Bronchial epithelial cell (primary cell): ENCODE measurements around the gene TBC1D9B. TPM values are rescaled to one million over a fixed set of nuclear protein-coding genes. Genes with fewer than 3 reads are reported as not detected.
A peak's percentile ranks its signal among the peaks of the same experiment; 100 is the strongest.

Experiments
- DNase-seq: peaks from one replicate; pipeline ENCODE4 v3.0.0-alpha.2; 2010; ENCODE audit warnings: low read depth
- FAIRE-seq: peaks from 2 replicates; lab custom pipeline; 2011; peaks lifted over from hg19 to GRCh38; lab: Jason Lieb, UNC
- H3K27me3 ChIP-seq: 2 replicates; pipeline ENCODE4 v1.5.1; 2011; ENCODE audit warnings: low read length; ENCODE audit not compliant: control insufficient read depth, insufficient read depth
- H3K36me3 ChIP-seq: 2 replicates; pipeline ENCODE4 v1.5.1; 2011; ENCODE audit warnings: low read length; ENCODE audit not compliant: control insufficient read depth, insufficient read depth
- H3K4me3 ChIP-seq: 2 replicates; pipeline ENCODE4 v1.5.1; 2011; ENCODE audit warnings: mild to moderate bottlenecking, low read depth, low read length, control low read depth
- CTCF ChIP-seq: IDR thresholded peaks from 2 replicates; pipeline ENCODE4 v1.5.1; 2011; ENCODE audit warnings: mild to moderate bottlenecking, moderate library complexity, low read length, control low read depth, inconsistent platforms; ENCODE audit not compliant: insufficient read depth, severe bottlenecking
- total RNA-seq: library from RNA; depleted of rRNA; stranded (reverse); fragments of >200 nt; gene quantifications from 2 replicates; pipeline ENCODE4 v1.2.1, GENCODE V29; 2014

The TBC1D9B gene
- total RNA-seq, 1 donor from 2014 or later: 37.6 TPM

DNA sequence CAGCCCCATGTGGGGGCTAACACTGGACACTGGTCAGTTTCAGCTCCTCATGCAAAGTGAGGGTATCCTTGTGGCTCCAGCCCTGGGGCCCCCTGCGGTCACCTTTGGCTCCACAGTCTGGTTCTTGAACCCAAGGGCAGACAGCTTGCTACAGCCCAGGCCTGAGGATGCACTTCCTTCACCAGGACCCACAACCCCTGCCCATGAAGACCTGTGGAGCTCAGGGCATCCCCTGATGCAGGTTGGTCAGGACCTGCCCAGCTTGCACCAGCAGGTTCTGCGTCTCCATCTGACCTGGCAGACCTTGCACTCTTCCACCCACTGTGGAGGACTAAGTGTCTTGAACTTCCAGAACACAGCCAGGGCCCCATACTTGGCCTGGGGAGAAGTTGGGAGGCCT, 45.4 kb downstream of the TBC1D9B start:
- no peak for FAIRE-seq
- Histone ChIP-seq H3K27me3 (no peaks in the 10 kb centered on the region), H3K36me3 (peaks cover 23% of the 10 kb centered on the region), H3K4me3 (no peak overlapping the region)
- DNase-seq: no peak
- TF ChIP-seq CTCF: no peak

- Histone ChIP-seq H3K27me3 (no peaks in the 10 kb centered on the region), H3K4me3 (no peak overlapping the region), H3K36me3 (peaks cover 16% of the 10 kb centered on the region)
- no peak for TF ChIP-seq CTCF
- FAIRE-seq (no peak), DNase-seq (no peak)
Observed at GRCh38 chr5:179860301-179860700, 47.4 kb downstream of the TBC1D9B start.

DNA sequence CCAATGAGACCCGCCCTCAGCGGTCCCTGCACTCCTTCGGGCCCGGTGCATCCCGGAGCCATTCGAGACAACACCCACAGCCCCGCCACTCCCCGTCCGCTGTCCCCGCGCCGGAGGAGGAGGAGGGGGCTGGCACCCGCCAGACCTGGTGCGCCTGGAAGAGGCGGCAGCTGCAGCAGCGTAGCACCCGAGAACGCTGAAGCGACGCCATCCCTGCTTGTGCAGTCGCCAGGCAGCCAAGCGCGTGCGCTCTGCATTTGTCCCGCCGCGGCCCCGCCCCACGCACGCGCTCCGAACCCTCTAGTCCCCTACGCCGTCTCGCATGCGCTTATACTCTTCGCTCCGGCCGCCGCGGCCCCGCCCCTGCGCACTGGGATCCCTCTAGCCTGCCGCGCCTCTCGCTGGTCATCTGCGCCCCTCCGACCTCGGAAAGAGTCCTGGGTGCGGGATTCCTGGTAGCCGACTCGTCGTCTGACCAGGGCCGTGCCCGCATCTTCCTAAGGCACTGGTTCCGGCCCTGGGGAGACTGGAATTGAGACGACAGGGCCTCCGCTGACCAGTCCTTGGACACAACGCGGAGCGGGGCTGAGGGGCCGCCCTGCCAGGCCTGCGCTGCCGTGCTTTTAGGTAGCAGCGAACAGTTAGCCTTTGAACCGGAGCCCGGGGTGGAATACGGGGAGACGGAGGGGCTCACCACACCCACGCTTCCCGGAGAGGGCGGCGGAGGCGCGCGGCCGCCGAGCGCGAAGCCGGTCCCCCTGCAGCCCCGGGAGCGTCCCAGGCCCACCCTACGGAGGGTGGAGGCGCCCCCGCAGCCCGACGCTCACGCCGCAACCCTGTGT, 48.9 kb downstream of the TBC1D9B start, which contains the start of gene MRNIP:
TSS of gene MRNIP (minus strand) at position 232 of the 842 bp plus-strand sequence. CDS start at position 211, 21 bp downstream.
- TF ChIP-seq CTCF: no peak
- H3K4me3 ChIP-seq: peak within 1 kb of the TSS; percentile 96
- no peaks in the 10 kb centered on the region for H3K27me3 ChIP-seq
- peak; percentile 83 for DNase-seq
- no peak for FAIRE-seq
- peaks cover 7% of the 10 kb centered on the region for H3K36me3 ChIP-seq

DNA sequence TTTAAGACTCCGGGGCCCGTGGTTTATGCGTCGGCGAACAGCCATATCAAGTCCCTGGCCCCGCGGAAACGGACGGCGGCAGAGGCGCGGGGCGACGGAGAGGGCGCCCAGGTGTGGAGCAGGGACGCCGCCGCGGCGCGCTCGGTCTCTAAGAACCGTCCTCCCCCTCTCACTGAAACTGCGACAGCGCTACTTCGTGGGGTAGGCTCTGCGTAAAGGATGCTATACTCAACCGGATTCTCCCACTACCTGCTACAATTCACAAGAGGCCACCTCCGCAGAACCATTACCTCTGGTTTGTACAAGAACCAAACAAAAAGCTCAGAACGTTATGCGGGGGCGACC, 49.5 kb downstream of the TBC1D9B start:
- FAIRE-seq (no peak), DNase-seq (peak; percentile 37)
- H3K36me3 ChIP-seq: peaks cover 6% of the 10 kb centered on the region
- TF ChIP-seq CTCF: no peak
- H3K27me3 ChIP-seq: no peaks in the 10 kb centered on the region
- H3K4me3 ChIP-seq: peak overlapping the region; percentile 96

- FAIRE-seq (no peak), DNase-seq (no peak)
- H3K4me3 ChIP-seq: no peak overlapping the region
- no peaks in the 10 kb centered on the region for H3K27me3 ChIP-seq
- no peak for TF ChIP-seq CTCF
- H3K36me3 ChIP-seq: peaks cover 15% of the 10 kb centered on the region
Observed at GRCh38 chr5:179854356-179854755, 53.3 kb downstream of the TBC1D9B start.

DNA sequence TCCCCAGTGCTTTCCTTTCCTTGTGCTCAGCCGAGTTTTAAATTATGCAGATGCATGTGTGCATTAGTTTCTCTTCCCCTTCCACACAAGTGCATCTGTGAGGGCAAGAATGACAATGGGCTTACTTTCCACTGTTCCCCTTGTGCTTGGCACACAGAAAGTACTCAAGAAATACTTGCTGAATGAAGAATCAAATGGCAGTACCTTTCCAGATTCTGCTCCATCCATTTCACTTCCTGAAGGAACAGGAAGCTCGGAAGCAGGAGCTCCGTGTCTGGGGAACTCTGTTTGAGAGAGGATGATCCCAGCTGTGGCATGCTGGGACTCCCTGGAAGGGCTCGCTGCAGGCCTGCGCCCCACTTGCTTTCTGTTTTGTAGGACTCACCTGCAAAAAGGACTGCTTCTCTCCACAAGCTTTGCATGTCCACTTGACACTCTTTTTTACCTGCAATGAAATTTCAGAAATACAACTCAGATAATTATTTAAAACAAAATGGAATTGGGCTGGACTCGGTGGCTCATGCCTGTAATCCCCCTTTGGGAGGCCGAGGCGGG, 54.6 kb downstream of the TBC1D9B start:
- no peak for DNase-seq
- Histone ChIP-seq H3K27me3 (no peaks in the 10 kb centered on the region), H3K36me3 (peaks cover 15% of the 10 kb centered on the region), H3K4me3 (no peak overlapping the region)
- no peak for TF ChIP-seq CTCF
- no peak for FAIRE-seq
